Panc1 (cell line): ENCODE data around the gene TMEM117. TPM values are rescaled to one million over a fixed set of nuclear protein-coding genes. Genes with fewer than 3 reads are reported as not detected.

Source experiments
- ATAC-seq: fragments of 200-7000 bp; cut with Tn5 transposase; 2 replicates; pipeline ENCODE4 v1.9.1; 2020; ENCODE audit warnings: mild to moderate bottlenecking, moderate library complexity
- BruUV-seq: library from RNA; stranded (reverse); fragments of 400-500 nt; replicated peaks from 2 replicates; lab custom pipeline; 2021; lab: Mats Ljungman, UMichigan
- CTCF ChIA-PET: fragments of 300-600 bp; sonication (Branson Sonifier 250); formaldehyde crosslinking; loops from one replicate; lab custom pipeline; 2022; ENCODE audit warnings: antibody characterized with exemption; lab: Charles Lee
- POLR2A ChIA-PET: fragments of 300-600 bp; sonication (Branson Sonifier 250); formaldehyde crosslinking; loops from one replicate; lab custom pipeline; 2022; ENCODE audit warnings: antibody characterized with exemption; lab: Charles Lee
- DNase-seq: peaks from one replicate; pipeline ENCODE4 v3.0.0-alpha.2; 2010; ENCODE audit warnings: low read depth, low spot score
- H3K27ac ChIP-seq: 2 replicates; pipeline ENCODE4 v1.5.1; 2011; ENCODE audit warnings: mild to moderate bottlenecking, low read length, inconsistent platforms
- H3K27me3 ChIP-seq: fragments of 200-500 bp; sonication (Bioruptor generic); 2 replicates; pipeline ENCODE4 v1.6.0; 2014; ENCODE audit warnings: low read length, inconsistent platforms; ENCODE audit not compliant: control insufficient read depth, insufficient read depth
- H3K36me3 ChIP-seq: fragments of 200-500 bp; sonication (Bioruptor generic); 2 replicates; pipeline ENCODE4 v1.5.1; 2014; ENCODE audit warnings: inconsistent platforms, mild to moderate bottlenecking, low read length, moderate library complexity; ENCODE audit not compliant: control insufficient read depth, insufficient read depth
- H3K4me1 ChIP-seq: 2 replicates; pipeline ENCODE4 v1.5.1; 2011; ENCODE audit warnings: inconsistent platforms, mild to moderate bottlenecking, low read length, moderate library complexity; ENCODE audit not compliant: control insufficient read depth, insufficient read depth
- H3K4me3 ChIP-seq, 2 experiments: 2 replicates each; pipeline ENCODE4 v1.5.1; 2011 to 2012; ENCODE audit warnings: low read depth in 2 of 2, low read length in 2 of 2, mild to moderate bottlenecking in 2 of 2, inconsistent platforms in 1 of 2, moderate library complexity in 1 of 2
- H3K9me3 ChIP-seq: fragments of 200-500 bp; sonication (Bioruptor generic); 2 replicates; pipeline ENCODE4 v1.5.1; 2014; ENCODE audit warnings: low read depth, mild to moderate bottlenecking, inconsistent platforms, low read length, moderate library complexity; ENCODE audit not compliant: control insufficient read depth, insufficient read depth
- CTCF ChIP-seq: fragments of 450-650 bp; IDR thresholded peaks from 2 replicates; pipeline ENCODE4 v1.5.1; 2017; ENCODE audit warnings: mild to moderate bottlenecking
- POLR2AphosphoS5 ChIP-seq: IDR thresholded peaks from 2 replicates; pipeline ENCODE4 v1.6.1; 2012; ENCODE audit warnings: mild to moderate bottlenecking, low read depth, low read length, moderate library complexity
- REST ChIP-seq, 2 experiments: IDR thresholded peaks; 2 replicates each; pipeline ENCODE4 v1.6.1; 2011 to 2012; ENCODE audit warnings: low read depth in 2 of 2, control low read depth in 1 of 2, low read length in 1 of 2, mild to moderate bottlenecking in 1 of 2, moderate library complexity in 1 of 2; ENCODE audit not compliant: insufficient read depth in 1 of 2
- SIN3A ChIP-seq: IDR thresholded peaks from 2 replicates; pipeline ENCODE4 v1.6.1; 2012; ENCODE audit warnings: low read depth, mild to moderate bottlenecking, low read length, moderate library complexity, borderline replicate concordance; ENCODE audit not compliant: insufficient read depth
- TCF7L2 ChIP-seq: IDR thresholded peaks from 2 replicates; pipeline ENCODE4 v1.6.1; 2011; ENCODE audit warnings: mild to moderate bottlenecking, low read depth, low read length, inconsistent platforms
- in situ Hi-C: cut with HindIII; loops from 2 replicates; pipeline ENCODE4 v1.10.0; 2016; ENCODE audit warnings: low sequenced_read_pairs, low pct_unique_long_range_greater_than_20kb
- intact Hi-C: fragments of 100-400 bp; cut with micrococcal nuclease; formaldehyde crosslinking; loops from one replicate; pipeline ENCODE4 v1.10.0; 2022; ENCODE audit not compliant: unreplicated experiment
- total RNA-seq: library from RNA; stranded (reverse); gene quantifications from one replicate; pipeline ENCODE4 v1.2.1, GENCODE V29; 2021; ENCODE audit not compliant: unreplicated experiment

The TMEM117 gene
- total RNA-seq, 1 experiment from 2014 or later: 5.5 TPM

DNA sequence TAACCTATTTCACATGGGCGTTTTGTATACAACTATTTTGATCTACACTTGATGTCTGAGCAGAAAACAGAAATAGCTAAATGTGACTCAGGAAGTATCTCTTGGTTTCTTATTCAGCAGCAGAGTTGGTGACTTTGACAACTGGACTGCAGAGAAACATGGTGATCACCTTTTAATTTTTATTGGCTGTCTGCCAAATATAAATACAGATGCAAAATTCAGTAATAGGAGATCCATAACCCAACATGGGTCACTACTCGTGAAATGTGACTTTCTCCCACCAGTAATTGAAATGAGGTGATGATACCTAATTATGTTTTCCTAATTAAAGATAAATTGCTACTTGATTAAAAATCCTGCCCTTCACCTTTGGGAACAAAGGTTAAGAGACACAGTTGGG lies 553.2 kb downstream of the TMEM117 start:
- ChIA-PET CTCF (no interaction called here), POLR2A (no interaction called here)
- Histone ChIP-seq H3K9me3 (no peaks in the 10 kb centered on the region), H3K27ac (no peak overlapping the region), H3K4me3 (no peak overlapping the region), H3K4me1 (no peaks in the 10 kb centered on the region), H3K27me3 (no peaks in the 10 kb centered on the region), H3K36me3 (no peaks in the 10 kb centered on the region)
- no peak for DNase-seq
- intact Hi-C loops: no loop called here
- no peak for ATAC-seq
- in situ Hi-C loops: no loop called here
- BruUV-seq: no TSS peak
- no peak for TF ChIP-seq REST (IDR thresholded peaks at IDR 0.05; ENCODE audit: insufficient read depth in 1 of 2, low read depth in 2 of 2, low read length in 1 of 2)
- TF ChIP-seq TCF7L2: no peak
- TF ChIP-seq CTCF: no peak
- no peak for TF ChIP-seq POLR2AphosphoS5
- no peak for TF ChIP-seq SIN3A

DNA sequence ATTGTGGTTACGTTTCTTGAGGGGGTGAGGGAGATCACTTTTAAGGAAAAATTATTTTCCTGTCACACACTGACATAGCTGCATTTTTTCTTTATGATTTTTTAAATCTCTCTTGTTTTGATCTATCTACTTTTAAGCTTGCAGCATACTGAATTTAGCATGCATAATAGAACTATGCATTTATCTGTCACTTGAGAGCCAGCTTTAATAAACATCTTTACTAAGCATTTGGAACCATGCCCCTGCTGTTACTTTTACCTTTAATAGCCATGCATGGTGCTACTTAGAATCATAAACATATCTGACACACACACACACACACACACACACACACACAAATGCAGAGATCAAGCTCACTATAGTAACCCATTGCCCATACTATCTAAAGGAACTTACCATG lies 554.0 kb downstream of the TMEM117 start:
- Histone ChIP-seq H3K27me3 (no peaks in the 10 kb centered on the region), H3K36me3 (no peaks in the 10 kb centered on the region), H3K4me1 (no peaks in the 10 kb centered on the region), H3K27ac (no peak overlapping the region), H3K9me3 (no peaks in the 10 kb centered on the region), H3K4me3 (no peak overlapping the region)
- ChIA-PET CTCF (interaction anchor here (0.6 kb wide), 1 partner anchor 69 kb away, joined by 3 read pairs; no protein-coding TSS in a partner anchor), POLR2A (no interaction called here)
- TF ChIP-seq POLR2AphosphoS5: no peak
- no peak for TF ChIP-seq SIN3A
- no peak for TF ChIP-seq REST (IDR thresholded peaks at IDR 0.05; ENCODE audit: insufficient read depth in 1 of 2, low read depth in 2 of 2, low read length in 1 of 2)
- TF ChIP-seq TCF7L2: no peak
- no peak for TF ChIP-seq CTCF
- in situ Hi-C loops (no loop called here), intact Hi-C loops (no loop called here)
- BruUV-seq: no TSS peak
- ATAC-seq (no peak), DNase-seq (no peak)
